RWPE1 (cell line): ENCODE measurements around the gene DMXL1.

Source experiments
- CTCF ChIA-PET: fragments of 350-600 bp; sonication (Branson Sonifier 250); formaldehyde crosslinking; extraction: SDS; loops from one replicate; lab custom pipeline; 2021; lab: Yijun Ruan, JAX
- POLR2A ChIA-PET: fragments of 400-600 bp; formaldehyde crosslinking; extraction: SDS; loops from one replicate; lab custom pipeline; 2020; ENCODE audit warnings: antibody characterized with exemption; ENCODE audit not compliant: low non-redundant PET; lab: Yijun Ruan, JAX
- DNase-seq: peaks from one replicate; pipeline ENCODE4 v3.0.0; 2012; ENCODE audit warnings: low spot score
- H3K27ac ChIP-seq: fragments of 450-650 bp; 2 replicates; pipeline ENCODE4 v1.5.1; 2017
- CTCF ChIP-seq: fragments of 450-650 bp; conservative IDR thresholded peaks from 2 replicates; pipeline ENCODE4 v1.5.1; 2017; ENCODE audit warnings: low read depth, mild to moderate bottlenecking

Gene DMXL1

GRCh38 chr5:119212676-119213075 lies 141.8 kb downstream of the DMXL1 start:
- POLR2A ChIA-PET = no interaction called here
- CTCF ChIA-PET = no interaction called here

DNA sequence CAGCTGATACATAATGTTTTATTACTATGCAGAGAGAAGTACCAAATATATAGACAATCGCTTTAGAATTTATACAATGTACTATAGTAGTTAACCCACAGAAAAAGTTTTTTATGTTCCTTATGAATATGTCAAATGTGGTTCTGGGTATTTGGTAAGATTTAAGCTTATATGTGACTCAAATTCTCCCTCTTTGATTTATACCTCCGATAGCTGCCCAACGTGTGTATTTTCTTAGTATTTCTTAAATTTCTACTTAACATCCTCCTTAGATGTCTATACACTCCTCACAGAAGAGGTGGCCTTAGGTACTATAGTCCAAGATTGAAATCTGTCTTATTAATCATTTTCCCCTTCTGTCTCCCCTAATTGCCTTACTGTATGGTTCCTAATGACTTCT lies 146.3 kb downstream of the DMXL1 start:
- POLR2A ChIA-PET = no interaction called here
- CTCF ChIA-PET = no interaction called here
- no peak for DNase-seq
- no peak for TF ChIP-seq CTCF
- no peak overlapping the region for H3K27ac ChIP-seq

More at GRCh38 chr5:119212676-119213075, 141.8 kb downstream of the DMXL1 start:
- DNase-seq = no peak
- H3K27ac ChIP-seq = no peak overlapping the region
- no peak for TF ChIP-seq CTCF

DNA sequence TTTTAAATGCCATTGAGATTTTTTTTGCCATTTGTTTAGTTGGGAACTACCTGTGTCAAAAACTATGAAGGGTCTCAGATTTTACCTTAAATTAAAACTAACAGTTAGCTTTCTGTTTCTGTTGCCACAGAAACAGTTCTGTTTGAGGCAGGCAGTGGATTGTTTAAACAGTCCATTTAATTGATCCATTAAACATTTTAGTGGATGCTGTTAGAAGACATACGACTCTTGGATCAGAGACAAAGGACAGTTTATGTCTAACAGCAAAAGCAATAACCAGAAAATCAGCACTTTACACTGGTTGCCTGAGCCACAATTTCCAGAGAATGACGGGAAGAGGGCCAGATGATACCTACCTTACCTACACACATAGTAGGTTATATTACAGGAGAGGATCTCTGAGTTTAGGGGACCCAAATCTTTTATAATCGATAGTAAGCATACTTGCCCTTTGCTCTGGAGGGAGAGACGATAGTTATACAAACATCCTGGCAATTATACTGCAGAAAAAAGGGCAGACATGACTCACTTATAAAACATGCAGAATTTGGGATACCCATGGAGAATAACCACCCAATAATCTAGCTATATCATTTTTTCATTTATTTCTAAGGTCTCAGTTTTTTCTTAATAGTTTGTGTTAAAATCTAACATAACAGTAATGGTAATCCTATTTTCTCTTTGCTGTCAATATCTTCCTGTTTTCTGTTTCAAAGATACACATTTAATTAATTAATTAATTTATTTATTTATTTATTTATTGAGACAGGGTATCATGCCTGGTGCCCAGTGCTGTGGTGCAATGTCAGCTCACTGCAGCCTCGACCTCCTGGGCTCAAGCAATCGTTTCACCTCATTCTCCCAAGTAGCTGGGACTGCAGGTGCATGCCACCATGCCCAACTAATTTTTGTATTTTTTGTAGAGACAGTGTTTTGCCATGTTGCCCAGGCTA lies 148.2 kb downstream of the DMXL1 start:
- ChIA-PET CTCF (interaction anchor here (0.5 kb wide), 1 partner anchor 55 kb away, joined by 3 read pairs; no protein-coding TSS in a partner anchor), POLR2A (interaction anchor here (0.6 kb wide), 1 partner anchor 136 kb away, joined by 3 read pairs; no protein-coding TSS in a partner anchor)
- no peak for DNase-seq
- TF ChIP-seq CTCF = no peak
- H3K27ac ChIP-seq = no peak overlapping the region

- no peak for DNase-seq
- POLR2A ChIA-PET = no interaction called here
- H3K27ac ChIP-seq = no peak overlapping the region
- CTCF ChIA-PET = interaction anchor here (0.7 kb wide), 1 partner anchor 179 kb away, joined by 3 read pairs; no protein-coding TSS in a partner anchor
- TF ChIP-seq CTCF = no peak
Observed at GRCh38 chr5:119220576-119221197, 149.8 kb downstream of the DMXL1 start.

GRCh38 chr5:119221330-119221729 lies 150.4 kb downstream of the DMXL1 start:
- ChIA-PET POLR2A (no interaction called here), CTCF (interaction anchor here (0.7 to 1.2 kb wide), 2 partner anchors 18 to 179 kb away, joined by 3 read pairs; no protein-coding TSS in a partner anchor)
- no peak for TF ChIP-seq CTCF
- no peak overlapping the region for H3K27ac ChIP-seq
- DNase-seq = no peak

GRCh38 chr5:119229950-119230349 lies 159.1 kb downstream of the DMXL1 start:
- H3K27ac ChIP-seq = no peak overlapping the region
- ChIA-PET POLR2A (no interaction called here), CTCF (no interaction called here)
- no peak for DNase-seq
- no peak for TF ChIP-seq CTCF
